HG02763 (cell line): ENCODE measurements around the gene TMEM144.

Source experiments
- ATAC-seq: cut with Tn5 transposase; IDR thresholded peaks from one replicate; pipeline ENCODE4 v1.9.1; 2021; ENCODE audit warnings: mild to moderate bottlenecking, moderate library complexity; ENCODE audit not compliant: unreplicated experiment

Gene TMEM144

GRCh38 chr4:158209825-158210807 is at the start of gene TMEM144:
TMEM144 (plus strand) TSS chr4:158210486; CDS start chr4:158212668, 2,182 bp downstream.
- peak; percentile 93 for ATAC-seq

DNA sequence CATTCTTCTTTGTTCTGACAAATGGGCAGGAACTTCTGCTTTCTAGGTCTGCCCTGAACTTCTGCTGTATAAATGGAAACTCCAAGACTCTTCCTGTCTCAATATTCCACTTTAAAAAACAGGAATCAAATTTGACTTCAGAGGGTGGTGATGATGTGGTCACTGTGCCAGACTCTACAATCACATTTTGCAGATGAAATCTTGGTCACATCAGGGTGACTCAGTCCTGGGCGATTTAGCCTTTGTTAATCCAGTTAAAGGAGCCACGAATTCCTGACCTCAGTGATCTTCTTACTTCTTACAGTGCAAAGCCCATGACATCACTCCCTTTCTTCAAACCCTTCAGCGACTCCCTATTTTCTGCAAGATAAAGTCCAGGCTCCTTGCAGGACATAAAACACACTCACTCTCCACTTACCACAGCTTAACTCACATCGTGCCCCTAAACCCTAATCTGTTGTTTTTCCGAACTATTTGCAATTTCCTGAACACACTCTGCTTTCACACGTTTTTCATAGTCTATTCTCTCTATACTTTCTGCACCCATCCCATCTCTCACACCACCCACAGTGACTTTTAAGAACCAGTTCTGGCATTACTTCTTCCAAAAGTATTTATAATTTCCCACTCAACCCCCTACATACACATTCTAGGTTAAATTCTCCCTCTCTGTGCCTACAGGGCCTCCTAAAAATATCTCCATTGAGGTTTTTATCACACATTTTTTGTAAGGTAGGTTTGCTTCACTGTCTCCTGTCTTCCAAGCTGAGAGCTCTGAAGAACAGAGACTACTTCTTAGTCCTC is 48.5 kb upstream of the TMEM144 start:
- ATAC-seq: no peak

DNA sequence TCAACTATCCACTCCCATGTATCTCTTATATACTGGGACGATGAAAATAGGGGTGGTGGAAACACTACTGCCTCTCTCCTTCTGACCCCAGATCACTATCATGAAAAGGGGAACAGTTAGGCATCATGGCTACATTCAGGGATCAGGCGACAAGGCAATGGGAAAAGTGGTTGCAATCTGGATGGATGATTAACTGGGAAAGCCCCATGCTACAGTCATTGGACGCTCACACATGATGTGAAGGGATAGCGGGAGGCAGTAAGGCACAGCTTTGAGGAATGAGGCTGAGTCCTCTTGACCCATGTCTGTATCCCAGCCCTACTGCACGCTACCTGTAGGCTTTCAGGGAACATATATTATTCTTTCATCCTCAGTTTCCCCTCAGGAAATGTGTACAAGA is 47.7 kb upstream of the TMEM144 start:
- ATAC-seq: no peak

- ATAC-seq: no peak
Measured at GRCh38 chr4:158163941-158164767, 46.1 kb upstream of the TMEM144 start.

GRCh38 chr4:158164768-158165213 is 45.5 kb upstream of the TMEM144 start:
- ATAC-seq: no peak

GRCh38 chr4:158166701-158167100 is 43.6 kb upstream of the TMEM144 start:
- no peak for ATAC-seq

DNA sequence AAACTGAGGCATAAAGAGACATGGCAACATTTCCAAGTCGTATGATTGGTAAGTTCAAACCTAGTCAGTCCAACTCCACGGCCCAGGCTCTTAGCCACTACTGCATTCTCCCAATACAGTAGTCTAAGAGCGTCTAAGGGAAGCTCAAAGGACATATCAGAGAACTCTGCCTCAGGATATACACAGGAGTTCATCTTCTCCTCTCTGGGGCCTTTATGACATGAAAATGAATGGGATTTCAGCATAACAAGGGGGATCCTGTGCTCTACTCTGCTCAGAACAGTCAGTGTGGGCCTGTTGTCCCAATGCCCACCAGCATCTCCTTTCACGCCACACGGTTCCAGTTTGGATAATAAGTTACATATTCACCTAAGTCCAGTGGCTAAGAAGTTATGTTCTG is 41.7 kb upstream of the TMEM144 start:
- no peak for ATAC-seq

GRCh38 chr4:158169506-158169905 is 40.8 kb upstream of the TMEM144 start:
- no peak for ATAC-seq

- ATAC-seq: no peak
Measured at GRCh38 chr4:158169931-158170690, 40.2 kb upstream of the TMEM144 start.

DNA sequence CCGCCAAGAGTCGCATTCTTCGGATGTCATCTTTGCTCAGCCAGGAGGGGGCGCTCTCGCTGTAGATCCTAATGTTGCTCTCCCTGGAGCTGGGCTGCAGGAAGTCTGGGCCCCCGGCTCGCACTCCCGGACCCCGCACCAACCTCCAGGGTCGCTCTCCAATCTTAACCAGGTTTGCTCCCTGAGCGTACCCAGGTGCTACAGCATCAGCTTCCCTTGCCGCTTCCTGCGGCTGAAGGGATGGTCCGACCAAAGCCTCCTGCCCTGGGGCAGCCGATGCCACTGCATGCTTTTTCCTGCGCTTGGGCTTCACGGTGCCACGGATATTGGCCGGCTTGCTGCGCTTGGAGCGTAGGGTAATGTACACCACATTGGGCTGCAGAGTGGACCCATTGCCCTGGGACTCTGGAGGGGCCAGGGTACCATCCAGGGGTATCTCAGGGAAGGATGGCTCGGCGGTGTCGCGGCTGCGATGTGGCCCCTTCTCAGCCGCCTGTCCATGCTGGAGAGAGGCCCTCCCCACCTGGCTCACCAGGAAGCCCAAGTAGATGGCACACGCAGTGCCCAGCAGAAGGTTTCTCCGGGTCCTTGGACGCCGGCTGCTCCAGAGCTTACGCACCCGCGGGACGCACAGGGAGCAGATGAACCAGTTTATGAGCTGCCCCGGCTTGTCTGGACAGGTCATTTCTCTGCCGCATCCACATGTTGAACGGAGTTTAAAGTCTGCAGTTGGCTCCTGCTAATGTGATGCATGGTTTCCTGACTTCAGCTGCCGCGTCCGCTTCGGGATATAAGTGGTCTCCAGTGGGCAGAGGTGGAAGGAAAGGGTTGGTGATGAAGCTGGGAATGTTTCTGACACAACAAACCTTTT is 39.4 kb upstream of the TMEM144 start:
- no peak for ATAC-seq

- no peak for ATAC-seq
Measured at GRCh38 chr4:158172261-158173258, 37.7 kb upstream of the TMEM144 start, which contains the start of gene GASK1B. GASK1B (minus strand) TSS chr4:158173025; CDS start chr4:158171375, 1,650 bp downstream.

DNA sequence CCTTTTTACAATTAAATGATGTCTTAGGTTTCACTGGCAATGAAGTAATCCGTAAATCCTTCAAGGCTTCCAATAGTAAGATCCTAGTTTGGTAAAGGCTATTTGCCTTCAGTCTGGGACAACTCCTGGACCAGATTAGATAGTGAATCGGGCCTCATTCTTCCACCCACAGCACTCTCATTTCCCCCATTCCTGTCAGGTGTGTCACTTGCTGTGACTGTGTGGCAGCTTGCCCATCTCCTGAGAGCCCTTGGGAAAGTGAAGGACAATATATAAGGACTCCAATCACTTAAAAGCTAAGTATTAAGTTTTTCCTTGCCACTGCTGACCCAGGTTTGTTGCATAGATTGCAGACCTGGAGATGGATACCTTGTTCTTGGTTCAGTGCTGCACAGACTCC is 34.2 kb upstream of the TMEM144 start:
- no peak for ATAC-seq

GRCh38 chr4:158176776-158177175 is 33.5 kb upstream of the TMEM144 start:
- no peak for ATAC-seq

DNA sequence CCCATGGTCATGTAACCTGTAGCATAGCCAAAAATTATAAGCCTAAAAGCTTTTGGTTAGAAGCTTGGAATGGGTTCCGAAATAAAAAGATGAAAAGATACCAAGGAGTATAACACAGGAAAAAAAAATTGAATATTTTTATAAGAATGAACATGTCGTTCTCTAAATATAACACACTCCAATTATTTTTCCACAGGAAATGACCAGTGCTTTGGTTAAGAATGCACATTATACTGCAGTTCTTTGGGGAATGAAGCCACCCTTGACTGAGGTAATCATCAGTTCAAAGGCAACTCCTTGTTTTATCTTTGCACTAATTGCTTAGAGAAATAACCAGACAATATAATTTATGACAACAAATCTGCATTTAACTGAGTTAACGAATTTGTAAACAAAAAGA is 30.8 kb upstream of the TMEM144 start:
- ATAC-seq: no peak

DNA sequence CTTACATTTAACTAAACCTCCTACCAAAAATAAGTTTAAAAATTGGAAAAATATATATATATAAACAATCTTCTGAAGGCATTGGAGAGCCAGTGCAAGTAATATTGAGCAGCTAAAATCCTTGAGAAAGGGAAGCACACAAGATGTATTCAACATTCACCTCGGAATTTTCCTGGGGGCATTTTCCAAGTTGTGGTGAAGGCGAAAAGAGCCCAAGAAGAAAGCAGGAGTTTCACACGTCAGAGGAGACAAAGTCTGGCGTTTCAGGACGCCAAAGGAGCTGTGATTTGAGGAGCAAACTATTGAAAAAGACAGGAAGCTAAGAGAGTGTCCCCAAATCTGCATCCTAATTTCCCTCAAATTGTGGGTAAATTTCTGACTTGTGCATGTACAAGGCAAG is 28.4 kb upstream of the TMEM144 start:
- no peak for ATAC-seq

GRCh38 chr4:158182736-158183135 is 27.6 kb upstream of the TMEM144 start:
- no peak for ATAC-seq

- no peak for ATAC-seq
Measured at GRCh38 chr4:158186815-158187214, 23.5 kb upstream of the TMEM144 start.

DNA sequence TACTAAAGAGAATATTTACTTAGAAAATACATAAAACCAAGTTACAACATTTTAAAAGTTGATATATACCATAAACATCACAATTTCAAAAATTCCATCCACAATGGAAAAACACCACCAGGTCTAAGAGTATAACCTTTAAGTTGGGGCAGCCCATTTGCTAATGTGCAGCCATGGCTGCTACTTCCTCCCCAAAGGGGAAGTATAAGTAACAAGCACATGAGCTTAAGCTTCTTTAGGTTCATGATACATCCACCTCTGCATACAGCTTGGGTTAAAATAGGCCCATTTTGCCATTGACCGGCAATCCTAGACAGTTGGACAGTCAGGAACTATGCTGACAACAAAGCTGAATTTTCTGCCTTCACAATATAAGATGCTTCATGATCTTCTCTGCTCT is 20.9 kb upstream of the TMEM144 start:
- no peak for ATAC-seq
